Activated T-cell treated with anti-CD3 and anti-CD28 coated beads for 48 hours (primary cell): Measurements from ENCODE around the gene CYP3A7.
"Not testable (repeated sequence)": the region's sequence is repeated elsewhere in the genome, so short reads cannot be mapped to it uniquely, and the experiment has no call there.

Experiments used
- DNase-seq: peaks from one replicate; pipeline ENCODE4 v3.0.0-alpha.2; 2020; ENCODE audit warnings: low read depth

Gene CYP3A7

DNA sequence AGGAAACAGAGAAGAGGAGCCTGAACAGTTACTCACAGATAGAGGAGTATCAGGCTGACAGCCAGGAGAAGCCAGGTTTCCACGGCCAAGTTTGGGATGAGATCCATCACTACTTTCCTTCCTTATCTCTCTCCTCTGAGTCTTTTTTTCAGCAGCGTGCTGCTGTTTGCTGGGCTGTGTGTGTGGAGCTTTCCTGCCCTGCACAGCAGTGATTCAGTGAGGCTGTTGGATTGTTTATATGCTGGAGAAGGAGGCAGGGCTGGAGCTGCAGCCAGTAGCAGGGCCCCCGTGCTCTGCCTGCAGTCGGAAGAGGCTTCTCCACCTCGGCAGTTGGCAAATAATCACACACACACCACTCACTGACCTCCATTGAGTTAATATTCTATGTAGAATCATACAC is at the start of gene CYP3A7:
CYP3A7 (minus strand) TSS at position 210 of the 400 bp plus-strand sequence; CDS start at position 107, 103 bp downstream.
- no peak for DNase-seq

DNA sequence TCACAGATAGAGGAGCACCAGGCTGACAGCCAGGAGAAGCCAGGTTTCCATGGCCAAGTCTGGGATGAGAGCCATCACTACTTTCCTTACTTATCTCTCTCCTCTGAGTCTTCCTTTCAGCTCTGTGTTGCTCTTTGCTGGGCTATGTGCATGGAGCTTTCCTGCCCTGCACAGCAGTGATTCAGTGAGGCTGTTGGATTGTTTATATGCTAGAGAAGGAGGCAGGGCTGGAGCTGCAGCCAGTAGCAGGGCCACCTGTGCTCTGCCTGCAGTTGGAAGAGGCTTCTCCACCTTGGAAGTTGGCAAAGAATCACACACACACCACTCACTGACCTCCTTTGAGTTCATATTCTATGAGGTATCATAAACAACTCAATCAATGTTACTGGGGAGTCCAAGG is 49.0 kb upstream of the CYP3A7 start, which contains the start of gene CYP3A4:
CYP3A4 (minus strand) TSS at position 178 of the 400 bp plus-strand sequence; CDS start at position 75, 103 bp downstream.
- DNase-seq = no peak

DNA sequence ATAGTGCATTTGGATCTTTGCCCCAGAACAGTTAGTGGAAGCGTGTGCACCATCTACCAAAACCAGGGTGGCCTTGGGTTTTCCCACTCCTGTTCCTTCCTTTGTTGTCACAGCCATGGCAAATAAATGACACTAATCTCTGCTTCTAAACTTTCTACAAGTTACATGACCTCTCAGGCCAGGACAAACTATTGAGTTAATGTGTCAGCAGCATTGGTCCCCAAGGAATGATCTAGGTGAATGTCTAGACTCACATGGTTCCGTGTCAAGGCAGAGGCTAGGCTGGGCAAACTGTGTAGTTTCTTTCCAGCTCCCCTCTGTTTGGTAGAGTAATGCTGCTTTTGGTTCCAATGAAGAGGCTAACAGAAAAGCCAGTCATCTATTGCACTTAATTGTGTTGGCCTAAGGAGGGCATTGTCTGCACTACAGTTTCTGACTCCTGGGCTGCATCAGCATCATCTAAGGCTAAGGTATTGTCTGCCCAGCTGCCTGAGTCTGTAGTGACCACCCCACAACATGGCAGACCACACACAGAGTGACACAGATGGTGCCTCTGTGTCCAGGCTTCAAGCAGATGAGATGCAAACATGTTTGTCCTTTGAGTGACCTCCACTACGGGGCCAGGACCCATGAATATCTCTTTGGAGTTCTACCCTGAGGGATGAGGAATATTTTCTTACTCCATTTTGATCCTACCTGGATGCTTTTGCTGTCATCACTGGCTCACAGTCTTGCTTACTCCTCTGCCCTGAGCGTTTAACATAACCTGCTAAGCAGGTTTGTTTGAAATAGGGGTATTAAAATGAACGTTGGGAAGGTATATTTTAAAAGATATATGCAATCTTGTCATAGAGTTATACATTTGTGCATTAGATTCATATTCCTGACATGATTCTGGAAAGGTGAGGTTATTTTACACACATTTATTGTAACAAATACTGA is 47.3 kb upstream of the CYP3A7 start:
- DNase-seq = no peak

DNA sequence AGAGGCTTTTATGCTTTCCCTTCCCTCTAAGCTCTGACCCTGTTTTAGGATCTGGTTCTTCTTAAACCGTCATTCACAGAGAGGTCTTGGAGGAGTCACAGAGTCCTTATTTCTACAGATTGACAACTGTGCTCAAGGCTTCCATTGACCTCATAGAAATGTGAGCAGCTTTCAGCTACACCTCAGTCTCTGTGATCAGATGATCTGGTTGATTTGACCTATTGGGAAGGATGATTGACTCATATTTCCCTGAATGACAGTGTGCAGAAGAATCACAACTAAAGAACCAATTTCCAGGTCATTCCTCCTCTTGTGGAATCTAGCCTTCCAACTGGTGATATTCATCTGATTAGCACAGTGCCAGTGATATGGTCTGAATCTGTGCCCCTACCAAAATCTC is 45.6 kb upstream of the CYP3A7 start:
- no peak for DNase-seq

DNA sequence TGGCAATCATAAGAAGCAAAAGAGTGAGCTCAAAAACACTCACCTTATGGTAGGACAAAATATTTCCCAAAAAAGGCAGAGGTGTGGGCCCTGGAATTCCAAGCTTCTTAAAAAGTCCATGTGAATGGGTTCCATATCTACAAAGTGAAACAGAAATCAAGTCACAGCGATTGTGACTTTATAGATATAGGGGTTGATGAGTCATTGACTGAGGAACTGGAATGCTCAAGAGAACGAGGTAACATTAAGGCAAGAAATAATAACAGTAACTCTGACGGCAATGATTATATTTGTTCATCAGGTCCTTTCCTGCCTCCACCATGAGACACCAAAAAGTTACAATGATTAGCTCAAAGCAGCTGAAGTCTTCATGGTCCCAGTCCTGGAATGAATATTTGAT is 45.0 kb upstream of the CYP3A7 start:
- DNase-seq = no peak

DNA sequence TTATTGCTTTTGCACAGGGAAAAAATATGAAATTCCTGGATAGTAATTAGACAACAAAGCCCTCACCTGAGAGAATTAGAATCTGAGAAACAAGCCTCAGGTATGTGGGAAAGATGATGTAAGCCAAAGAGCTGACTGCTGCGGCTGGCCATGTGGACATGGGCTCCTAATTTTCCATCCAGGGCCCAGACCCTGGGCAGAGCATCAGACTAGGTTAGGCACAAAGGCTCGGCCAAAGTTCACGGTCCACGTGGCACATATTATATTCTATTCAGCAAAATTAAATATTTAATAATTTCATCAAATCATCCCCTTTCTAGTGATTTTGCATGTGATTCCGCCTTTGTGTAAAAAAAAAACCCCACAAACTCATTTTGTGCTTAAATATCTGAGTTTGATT is 43.9 kb upstream of the CYP3A7 start:
- DNase-seq = no peak

DNA sequence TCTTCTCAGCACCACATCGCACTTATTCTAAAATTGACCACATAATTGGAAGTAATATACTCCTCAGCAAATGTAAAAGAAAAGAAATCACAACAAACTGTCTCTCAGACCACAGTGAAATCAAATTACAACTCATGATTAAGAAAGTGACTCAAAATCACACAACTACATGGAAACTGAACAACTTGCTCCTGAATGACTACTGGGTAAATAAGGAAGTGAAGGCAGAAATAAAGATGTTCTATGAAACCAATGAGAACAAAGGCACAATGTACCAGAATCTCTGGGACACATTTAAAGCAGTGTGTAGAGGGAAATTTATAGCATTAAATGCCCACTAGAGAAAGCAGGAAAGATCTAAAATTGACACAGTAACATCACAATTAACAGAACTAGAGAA is 38.4 kb upstream of the CYP3A7 start:
- DNase-seq = not testable (repeated sequence)

DNA sequence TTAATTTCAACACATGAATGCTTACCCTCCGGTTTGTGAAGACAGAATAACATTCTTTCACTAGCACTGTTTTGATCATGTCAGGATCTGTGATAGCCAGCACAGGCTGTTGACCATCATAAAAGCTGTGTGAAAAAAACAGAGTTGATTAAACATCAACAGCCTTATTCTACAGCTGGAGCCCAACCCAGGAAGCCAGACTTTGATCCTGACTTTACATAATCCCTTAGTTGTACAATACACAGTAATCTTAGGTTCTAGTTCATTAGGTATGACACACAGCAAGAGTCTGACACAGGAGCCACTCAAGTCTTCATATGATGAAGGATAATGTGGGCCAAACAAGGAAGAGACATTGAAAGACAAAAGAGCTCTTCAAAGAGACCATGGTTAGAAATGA is 37.6 kb upstream of the CYP3A7 start:
- DNase-seq = no peak

DNA sequence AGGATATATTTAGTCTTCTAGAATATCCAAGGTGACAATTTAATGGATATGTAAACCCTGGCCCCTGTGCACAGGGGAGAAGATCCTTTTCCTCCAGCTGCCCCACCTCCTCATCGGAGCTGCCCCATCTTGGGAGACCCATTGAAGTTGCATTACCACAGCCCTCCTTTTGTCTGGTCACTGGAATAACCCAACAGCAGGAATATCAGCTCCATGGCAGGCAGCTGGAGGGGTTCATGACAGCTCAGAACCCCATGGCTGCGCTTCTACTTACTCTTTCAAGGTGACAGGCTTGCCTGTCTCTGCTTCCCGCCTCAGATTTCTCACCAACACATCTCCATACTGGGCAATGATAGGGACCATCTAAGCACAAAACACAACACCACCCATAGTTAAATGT is 34.5 kb upstream of the CYP3A7 start:
- not testable (repeated sequence) for DNase-seq

DNA sequence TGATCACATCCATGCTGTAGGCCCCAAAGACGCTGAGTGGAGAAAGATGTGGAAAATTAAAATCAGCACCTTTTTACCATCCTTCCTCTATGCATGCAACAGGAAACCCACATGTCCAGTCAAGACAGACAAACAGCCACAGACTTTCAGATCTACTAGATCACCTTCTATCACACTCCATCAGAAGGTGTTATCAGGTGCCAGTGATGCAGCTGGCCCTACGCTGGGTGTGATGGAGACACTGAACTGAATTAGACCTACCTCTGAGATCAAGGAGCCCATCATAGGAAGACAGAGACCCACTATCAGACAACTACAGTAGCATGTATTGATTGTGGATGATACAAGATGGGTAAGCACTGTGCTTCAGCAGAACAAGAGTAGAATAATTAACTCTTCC is 33.5 kb upstream of the CYP3A7 start:
- no peak for DNase-seq

DNA sequence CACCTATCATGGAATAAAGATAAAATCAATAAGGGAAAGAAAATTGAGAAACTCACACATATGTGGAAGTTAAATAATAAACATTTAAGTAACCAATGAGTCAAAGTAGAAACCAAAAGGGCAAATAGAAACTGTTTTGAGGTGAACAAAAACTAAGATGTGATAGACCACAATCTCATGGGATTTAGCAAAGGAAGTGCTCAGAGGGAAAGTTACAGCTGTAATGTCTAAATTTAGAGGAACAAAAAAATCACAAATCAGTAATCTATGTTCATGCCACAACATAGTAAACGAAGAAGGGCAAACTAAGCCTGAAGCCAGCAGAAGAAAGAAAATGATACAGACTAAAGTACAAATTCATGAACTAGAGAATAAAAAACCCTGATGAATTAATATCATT is 32.7 kb upstream of the CYP3A7 start:
- no peak for DNase-seq

DNA sequence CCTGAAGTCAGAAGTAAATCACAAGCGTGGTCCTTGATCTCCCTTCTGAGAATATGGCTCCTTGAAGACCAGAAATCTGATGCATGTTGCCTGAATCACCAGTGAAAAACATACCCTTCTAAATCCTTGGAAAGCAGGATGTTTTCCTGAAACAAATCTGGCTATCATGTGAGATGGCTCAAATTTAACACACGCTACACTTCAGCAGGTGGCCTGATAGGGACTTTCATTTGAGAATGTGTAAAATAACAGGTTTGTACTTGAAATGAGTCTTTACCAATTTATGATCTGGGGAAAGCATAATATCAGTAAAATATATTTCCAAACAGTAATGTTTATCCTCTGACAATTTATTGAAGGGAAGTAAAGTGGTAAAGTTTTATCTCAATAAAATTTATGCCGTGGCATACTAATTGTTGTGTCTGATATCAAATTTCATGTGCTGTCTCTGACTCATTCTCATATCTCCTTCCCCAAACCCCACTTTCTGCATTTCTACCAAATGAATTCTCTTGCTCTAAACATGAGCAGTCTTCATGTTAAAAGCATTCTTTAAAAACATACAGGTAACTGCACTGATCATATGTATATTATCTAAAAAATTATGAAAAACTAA is 31.6 kb upstream of the CYP3A7 start:
- DNase-seq = no peak

DNA sequence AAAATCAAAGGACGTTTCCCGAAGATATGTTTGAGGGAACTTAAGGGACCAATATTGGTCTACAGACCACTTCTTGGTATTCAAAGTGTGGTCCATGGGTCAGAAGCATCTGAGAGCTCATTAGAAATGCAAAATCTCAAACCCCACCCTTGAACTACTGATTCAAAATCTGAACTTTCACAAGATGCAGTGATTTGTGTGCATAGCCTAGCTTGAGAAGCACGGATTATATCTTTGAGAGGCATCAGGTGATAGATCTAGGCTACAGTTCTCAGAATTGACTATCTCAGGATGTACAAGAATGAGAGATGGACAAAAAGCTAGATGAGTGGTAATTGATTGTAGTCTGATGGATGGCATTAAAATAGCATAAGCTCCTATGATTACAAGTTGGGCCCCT is 29.5 kb upstream of the CYP3A7 start:
- no peak for DNase-seq

DNA sequence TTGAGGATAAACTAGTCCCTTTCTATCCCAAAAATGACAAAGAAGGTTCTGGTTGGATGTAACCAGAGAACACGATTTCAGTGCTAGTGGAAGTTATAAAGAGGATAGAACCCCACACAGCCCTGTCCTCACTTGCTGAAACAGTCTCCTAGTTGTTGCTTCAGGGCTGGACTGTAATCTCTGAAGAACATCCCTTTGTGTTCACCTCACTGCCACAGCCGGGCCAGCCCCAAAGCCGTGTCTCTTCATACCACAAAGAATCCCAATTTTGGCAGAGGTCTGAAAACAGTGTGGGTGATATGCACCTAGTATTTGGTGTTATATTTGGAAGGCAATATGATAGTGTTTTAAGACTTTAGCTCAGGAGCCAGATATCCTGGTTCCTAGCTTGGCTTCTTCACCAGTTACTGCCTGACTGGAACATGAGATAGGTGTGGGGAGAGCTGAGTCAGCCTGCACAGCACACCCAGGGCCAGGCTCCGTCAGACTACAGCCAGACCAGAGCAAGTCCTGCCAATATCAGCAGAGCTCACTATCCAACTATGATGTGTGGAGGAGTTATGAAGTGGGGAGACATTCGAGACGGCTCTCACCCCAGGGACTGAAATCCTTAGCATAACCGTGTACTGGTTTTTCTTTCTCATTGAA is 27.8 kb upstream of the CYP3A7 start:
- no peak for DNase-seq

DNA sequence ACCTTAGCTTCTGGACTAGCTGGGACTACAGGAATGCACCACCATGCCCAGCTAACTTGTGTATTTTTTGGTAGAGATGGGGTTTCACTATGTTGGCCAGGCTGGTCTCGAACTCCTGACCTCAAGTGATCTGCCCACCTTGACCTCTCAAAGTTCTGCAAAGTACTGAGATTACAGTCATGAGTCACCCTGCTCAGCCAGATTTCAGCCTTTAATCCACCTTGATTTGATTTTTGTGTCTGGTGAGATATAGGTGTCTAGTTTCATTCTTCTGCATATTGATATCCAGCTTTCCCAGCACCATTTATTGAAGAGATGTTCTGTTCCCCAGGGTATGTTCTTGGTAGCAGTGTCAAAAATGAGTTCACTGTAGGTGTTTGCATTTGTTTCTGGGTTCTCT is 20.1 kb upstream of the CYP3A7 start:
- no peak for DNase-seq

DNA sequence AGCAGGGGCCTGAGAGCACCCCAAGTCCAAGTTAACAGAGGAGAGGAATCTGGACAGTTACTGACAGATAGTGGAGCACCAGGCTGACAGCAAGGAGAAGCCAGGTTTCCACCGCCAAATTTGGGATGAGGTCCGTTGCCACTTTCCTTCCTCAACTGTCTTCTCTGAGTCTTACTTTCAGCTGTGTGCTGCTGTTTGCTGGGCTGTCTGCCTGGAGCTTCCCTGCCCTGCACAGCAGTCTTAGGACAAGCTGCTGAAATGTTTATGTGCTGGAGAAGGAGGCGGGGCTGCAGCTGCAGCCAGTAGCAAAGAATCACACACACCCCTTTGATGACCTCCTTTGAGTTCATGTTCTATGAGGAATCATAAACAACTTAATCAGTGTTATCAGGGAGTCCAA is 17.4 kb upstream of the CYP3A7 start:
- no peak for DNase-seq

DNA sequence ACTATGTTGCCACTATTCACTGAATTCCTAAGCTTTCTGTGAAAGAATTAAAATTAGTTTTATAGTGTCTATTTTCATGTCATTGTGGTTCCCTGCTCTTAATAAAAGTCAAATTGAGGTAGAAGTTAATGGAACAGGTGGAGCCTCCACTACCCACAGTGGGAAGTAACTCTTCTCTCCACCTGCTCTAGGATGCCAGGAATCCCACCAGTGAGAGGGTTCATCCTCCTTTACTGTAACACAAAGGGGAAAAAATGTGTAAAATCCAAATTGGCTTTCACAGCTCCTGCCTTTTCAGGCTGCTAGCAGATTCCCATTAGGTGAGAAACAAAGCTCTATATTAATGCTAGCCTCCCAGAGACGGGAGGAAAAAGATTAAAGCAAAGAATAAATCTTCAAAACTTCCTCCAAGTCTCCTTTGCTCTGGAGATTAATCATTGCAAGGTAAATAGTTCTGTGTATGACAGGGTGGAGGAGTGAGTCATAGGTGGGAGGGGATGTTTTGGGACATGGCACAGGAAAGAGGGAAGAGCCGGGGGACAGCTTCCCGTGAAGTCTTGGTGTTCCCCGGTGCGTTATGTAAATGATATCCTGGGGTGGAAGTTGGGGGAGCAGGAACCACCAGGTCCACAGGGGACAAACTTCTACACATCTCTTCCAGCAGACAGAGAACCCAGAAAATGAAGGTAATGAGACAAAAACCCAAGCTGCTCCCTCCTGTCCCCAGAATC is 16.5 kb upstream of the CYP3A7 start:
- DNase-seq = not testable (repeated sequence)

DNA sequence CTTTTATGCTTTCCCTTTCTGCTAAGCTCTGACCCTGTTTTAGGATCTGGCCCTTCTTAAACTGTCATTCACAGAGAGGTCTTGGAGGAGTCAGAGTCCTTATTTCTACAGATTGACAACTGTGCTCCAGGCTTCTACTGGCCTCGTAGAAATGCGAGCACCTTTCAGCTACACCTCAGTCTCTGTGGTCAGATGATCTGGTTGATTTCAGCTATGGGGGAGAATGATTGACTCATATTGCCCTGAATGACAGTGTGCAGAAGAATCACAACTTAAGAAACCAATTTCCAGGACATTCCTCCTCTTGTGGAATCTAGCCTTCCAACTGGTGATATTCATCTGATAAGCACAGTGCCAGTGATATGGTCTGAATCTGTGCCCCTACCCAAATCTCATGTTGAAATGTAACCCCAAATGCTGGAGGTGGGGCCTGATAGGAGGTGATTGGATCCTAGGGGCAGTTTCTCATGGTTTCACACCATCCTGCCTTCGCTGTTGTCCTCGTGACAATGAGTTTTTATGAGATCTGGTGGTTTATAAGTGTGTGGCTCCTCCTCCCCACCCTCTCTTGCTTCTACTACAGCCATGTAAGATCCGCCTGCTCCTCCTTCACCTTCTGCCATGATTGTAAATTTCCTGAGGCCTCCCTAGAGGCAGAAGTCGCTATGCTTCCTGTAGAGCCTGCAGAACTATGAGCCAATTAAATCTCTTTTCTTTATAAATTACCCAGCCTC is 14.0 kb upstream of the CYP3A7 start:
- no peak for DNase-seq

DNA sequence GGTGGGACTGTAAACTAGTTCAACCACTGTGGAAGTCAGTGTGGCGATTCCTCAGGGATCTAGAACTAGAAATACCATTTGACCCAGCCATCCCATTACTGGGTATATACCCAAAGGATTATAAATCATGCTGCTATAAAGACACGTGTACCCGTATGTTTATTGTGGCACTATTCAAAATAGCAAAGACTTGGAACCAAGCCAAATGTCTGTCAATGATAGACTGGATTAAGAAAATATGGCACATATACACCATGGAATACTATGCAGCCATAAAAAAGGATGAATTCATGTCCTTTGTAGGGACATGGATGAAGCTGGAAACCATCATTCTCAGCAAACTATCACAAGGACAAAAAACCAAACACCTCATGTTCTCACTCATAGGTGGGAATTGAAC is 11.9 kb upstream of the CYP3A7 start:
- DNase-seq = not testable (repeated sequence)

DNA sequence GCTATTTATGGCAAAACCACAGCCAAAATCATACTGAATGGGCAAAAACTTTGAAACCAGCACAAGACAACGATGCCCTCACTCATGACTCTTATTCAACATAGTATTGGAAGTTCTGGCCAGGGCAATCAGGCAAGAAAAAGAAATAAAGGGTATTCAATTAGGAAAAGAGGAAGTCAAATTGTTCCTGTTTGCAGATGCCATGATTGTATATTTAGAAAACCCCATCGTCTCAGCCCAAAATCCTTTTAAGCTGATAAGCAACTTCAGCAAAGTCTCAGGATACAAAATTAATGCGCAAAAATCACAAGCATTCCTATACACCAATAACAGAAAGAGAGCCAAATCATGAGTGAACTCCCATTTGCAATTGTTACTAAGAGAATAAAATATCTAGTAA is 10.4 kb upstream of the CYP3A7 start:
- DNase-seq = not testable (repeated sequence)

DNA sequence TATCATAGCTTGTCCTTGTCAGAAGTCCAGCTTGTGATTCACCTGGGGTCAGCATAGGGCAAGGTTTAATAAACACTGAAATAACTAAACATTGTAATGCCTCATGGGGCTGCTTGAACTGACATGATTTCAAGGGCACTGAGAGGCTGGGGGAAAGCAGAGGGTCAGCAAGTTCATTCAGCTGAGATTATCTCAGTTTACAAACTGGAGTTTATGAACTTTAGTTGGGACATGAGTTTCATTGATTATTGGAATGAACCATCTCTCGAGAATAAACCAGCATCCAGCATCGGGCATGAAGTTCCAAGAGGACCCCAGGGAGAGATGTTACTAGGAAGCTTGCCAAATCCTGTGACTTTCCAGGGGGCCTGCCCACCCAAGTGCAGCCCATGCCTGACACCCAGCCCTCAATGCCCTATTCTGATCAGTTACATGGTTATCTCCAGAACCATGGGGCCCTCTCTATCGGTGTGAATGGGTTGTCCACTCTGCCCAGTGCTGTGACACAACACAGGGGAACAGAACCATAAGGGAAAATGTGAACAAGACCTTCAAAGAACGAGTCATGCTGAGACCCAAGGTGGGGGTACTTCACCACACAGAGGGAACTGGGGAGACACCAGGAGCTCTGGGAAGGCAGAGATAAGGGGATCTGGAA is 7.9 kb upstream of the CYP3A7 start:
- DNase-seq = no peak
